KOPT-K1 (cell line): ENCODE results near the gene CABP4.

ENCODE experiments used
- H3K27ac ChIP-seq: fragments of 200-600 bp; sonication (generic); 2 replicates; pipeline ENCODE4 v1.5.1; 2016; ENCODE audit warnings: antibody characterized with exemption, mild to moderate bottlenecking, low read depth, low read length; ENCODE audit not compliant: poor library complexity, severe bottlenecking
- H3K36me3 ChIP-seq: fragments of 200-600 bp; sonication (generic); 2 replicates; pipeline ENCODE4 v1.5.1; 2017; ENCODE audit warnings: antibody characterized with exemption, mild to moderate bottlenecking, low read length, moderate library complexity; ENCODE audit not compliant: insufficient read depth
- H3K9me3 ChIP-seq: fragments of 200-600 bp; sonication (generic); 2 replicates; pipeline ENCODE4 v1.5.1; 2017; ENCODE audit warnings: antibody characterized with exemption, low read length, mild to moderate bottlenecking; ENCODE audit not compliant: insufficient read depth, poor library complexity, severe bottlenecking

Gene CABP4

DNA sequence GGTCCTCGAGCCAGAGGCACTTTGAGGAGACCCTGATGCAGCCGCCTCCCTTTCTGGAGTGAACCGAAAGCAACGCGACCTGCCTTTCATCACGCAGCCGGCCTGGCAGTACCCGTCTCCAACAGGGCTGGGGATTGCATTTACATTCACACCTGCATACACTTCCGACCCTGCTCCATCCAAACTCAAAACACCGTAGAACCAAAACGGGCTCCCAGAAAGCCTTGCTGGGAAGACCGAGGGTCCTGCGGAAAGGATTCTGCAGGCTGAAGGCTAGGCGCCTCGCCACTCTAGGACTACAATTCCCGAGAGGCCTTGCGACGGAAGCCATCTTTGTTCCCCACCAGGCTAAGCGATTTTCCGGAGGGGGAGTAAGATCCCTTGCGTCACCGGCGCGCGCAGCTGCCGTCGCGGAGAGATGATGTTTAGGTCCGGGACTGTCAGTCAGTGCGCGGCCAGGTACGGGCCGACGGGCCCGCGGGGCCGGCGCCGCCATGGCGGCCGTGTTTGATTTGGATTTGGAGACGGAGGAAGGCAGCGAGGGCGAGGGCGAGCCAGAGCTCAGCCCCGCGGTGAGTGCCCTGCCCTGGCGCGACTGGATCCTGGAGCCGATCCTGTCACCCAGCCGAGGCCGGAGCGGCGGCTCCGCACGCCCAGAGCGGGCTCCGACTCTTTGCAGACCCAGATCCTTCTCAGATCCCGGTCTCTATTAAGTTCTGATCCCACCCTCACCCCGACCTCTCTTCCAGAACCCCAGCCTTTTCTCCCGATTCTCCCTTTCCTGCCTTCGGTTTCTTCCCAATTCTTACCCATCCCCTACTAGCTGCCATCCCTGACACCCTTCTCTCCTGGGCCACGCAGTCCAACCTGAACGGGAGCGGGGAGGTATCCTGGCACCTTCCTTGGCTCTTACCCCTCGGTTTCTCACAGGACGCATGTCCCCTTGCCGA is 26.8 kb upstream of the CABP4 start, which contains the start of gene RPS6KB2:
TSS of gene RPS6KB2 (plus strand) at position 443 of the 950 bp plus-strand sequence. CDS start at position 495, 52 bp downstream.
- H3K9me3 ChIP-seq: no peaks in the 10 kb centered on the region
- peak within 1 kb of the TSS; percentile 83 for H3K27ac ChIP-seq
- H3K36me3 ChIP-seq: peaks cover 38% of the 10 kb centered on the region

DNA sequence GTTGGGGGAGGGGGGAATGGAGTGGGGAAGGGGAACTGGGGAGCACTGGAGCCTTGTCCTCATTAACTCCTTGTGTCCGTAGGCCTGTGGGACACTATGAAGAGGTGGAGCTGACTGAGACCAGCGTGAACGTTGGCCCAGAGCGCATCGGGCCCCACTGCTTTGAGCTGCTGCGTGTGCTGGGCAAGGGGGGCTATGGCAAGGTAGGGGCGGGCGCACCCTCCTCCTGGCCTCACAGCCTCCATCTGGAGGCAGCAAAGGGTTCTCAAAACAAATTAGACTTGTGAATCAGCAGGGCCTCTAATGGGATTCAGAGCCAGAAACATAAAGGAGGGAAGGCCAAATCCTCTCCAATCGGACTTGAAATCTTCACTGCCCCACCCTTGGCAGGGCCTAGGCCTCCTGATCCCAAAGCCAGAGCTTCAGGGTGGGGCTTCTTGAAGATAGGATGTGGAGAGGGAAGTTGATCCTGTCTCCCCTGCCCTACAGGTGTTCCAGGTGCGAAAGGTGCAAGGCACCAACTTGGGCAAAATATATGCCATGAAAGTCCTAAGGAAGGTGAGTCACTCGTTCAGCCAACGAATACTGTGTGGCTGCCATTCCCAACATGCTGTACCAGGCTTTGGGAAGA is 26.0 kb upstream of the CABP4 start:
- peaks cover 46% of the 10 kb centered on the region for H3K36me3 ChIP-seq
- H3K9me3 ChIP-seq: no peaks in the 10 kb centered on the region
- H3K27ac ChIP-seq: peak overlapping the region; percentile 83

DNA sequence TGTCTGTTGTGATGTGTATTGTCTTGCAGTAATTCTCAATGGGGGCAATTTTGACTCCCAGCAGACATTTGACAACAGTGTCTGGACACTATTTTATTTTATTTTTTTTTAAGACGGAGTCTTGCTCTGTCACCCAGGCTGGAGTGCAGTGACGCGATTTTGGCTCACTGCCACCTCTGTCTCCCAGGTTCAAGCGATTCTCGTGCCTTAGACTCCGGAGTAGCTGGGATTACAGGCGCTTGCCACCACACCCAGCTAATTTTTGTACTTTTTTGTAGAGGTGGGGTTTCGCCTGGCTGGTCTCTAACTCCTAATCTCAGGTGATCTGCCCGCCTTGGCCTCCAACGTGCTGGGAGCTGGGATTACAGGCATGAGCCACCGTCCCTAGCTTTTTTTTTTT is 25.4 kb upstream of the CABP4 start:
- Histone ChIP-seq H3K36me3 (peaks cover 52% of the 10 kb centered on the region), H3K9me3 (no peaks in the 10 kb centered on the region), H3K27ac (no peak overlapping the region)

DNA sequence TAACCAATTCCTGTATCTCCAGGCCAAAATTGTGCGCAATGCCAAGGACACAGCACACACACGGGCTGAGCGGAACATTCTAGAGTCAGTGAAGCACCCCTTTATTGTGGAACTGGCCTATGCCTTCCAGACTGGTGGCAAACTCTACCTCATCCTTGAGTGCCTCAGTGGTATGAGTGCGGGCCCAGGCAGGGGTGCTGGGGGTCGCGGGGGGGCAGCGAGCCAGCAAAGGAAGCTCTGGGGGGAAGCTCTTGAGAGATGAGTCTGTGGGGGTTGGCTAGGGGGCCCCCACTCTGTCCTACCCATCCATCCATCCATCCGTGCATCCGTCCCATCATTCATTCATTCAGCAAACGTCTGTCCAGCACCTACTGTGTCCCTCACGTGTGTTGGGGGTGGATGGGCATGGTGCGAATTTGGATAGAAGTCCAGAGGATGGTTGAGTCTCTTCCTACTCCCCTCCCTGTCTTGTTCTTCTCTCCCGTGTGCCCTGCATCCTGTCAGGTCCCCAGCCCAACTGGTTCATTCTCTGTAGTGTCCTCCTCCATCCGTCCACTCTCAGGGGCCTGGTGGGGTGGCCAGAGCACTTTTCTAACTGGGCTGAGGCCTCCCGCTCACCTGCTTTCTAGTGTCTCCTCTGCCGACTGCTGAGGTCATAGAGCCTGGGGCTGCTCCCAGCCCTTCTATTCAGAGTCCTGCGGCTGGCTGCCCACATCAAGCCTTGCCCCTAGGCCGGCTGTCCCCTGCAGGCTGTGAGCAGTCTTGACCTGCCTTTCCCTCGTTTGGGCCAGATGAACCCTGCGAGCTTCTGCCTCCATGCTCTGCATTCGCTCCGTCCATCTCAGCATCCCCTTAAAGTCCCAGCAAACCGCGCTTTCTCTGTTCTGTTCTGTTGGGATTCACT is 23.6 kb upstream of the CABP4 start:
- no peak overlapping the region for H3K27ac ChIP-seq
- peaks cover 69% of the 10 kb centered on the region for H3K36me3 ChIP-seq
- H3K9me3 ChIP-seq: no peaks in the 10 kb centered on the region

DNA sequence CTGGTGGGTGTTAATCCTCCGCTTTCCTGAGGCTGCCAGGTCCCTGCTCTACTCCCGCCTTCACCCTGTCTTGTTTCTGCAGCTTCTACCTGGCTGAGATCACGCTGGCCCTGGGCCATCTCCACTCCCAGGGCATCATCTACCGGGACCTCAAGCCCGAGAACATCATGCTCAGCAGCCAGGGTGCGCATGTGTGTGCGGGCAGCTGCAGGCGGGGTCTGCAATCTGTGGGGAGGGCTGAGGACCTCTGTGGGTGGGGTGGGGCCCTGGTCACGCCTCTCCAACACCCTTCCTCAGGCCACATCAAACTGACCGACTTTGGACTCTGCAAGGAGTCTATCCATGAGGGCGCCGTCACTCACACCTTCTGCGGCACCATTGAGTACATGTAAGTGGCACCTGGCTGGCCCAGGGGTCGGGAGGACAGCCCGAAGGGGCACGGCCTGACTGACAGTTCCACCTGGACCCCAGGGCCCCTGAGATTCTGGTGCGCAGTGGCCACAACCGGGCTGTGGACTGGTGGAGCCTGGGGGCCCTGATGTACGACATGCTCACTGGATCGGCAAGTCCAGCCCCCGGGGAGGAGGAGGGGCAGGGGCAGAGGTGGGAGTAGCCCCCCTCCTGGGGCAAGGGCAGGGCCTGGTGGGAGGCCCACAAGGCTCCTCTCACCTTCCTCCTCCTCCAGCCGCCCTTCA is 22.4 kb upstream of the CABP4 start:
- peak overlapping the region; percentile 11 for H3K27ac ChIP-seq
- no peaks in the 10 kb centered on the region for H3K9me3 ChIP-seq
- H3K36me3 ChIP-seq: peaks cover 69% of the 10 kb centered on the region

DNA sequence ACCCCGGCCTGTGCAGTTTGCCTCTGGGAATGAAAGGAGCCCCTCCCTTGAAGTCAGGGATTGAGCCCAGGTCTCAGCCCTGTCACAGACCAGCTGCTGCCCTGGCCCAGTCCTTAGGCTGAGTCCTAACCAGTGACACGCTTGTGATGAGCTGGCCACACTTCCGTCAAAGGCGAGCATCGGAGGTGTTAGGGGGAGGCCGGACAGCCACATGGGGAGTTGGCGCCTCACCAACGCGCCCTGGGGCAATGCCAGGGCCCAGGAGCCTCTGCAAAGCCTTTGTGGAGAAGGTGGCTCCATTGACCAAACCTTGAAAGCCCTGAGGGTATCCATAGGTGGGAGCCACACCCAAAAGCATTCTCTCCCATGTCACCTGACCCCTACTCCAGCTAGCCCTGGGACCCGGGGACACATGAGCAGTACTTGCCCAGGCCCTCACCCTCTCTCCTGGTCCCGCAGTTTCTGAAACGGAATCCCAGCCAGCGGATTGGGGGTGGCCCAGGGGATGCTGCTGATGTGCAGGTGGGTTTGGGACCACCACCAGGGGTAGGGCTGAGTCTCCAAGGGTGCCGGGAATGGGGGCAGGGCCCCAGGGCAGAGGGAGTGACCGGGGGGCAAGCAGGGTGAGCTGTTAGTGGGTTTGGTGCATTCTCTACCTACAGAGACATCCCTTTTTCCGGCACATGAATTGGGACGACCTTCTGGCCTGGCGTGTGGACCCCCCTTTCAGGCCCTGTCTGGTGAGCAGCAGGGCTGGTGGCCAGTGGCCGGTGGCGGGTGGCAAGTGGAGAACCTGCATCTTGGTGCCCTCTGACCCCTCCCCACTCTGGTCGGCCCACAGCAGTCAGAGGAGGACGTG is 21.4 kb upstream of the CABP4 start:
- Histone ChIP-seq H3K36me3 (peaks cover 69% of the 10 kb centered on the region), H3K27ac (peak overlapping the region; percentile 11), H3K9me3 (no peaks in the 10 kb centered on the region)

DNA sequence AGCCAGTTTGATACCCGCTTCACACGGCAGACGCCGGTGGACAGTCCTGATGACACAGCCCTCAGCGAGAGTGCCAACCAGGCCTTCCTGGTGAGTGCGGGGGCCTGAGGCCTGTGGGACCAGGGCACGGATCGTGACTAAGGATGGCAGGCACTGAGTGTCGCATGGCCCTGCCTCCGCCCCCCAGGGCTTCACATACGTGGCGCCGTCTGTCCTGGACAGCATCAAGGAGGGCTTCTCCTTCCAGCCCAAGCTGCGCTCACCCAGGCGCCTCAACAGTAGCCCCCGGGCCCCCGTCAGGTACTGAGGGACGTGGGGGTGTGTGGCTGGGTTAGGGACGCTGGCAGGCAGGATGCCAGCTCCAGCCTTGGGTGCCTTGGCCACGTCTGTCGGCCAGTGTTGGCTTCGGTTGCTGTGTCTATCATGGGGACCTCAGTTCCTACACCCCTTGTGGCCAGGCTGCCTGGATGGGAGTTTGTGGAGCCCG is 20.7 kb upstream of the CABP4 start:
- H3K27ac ChIP-seq: no peak overlapping the region

DNA sequence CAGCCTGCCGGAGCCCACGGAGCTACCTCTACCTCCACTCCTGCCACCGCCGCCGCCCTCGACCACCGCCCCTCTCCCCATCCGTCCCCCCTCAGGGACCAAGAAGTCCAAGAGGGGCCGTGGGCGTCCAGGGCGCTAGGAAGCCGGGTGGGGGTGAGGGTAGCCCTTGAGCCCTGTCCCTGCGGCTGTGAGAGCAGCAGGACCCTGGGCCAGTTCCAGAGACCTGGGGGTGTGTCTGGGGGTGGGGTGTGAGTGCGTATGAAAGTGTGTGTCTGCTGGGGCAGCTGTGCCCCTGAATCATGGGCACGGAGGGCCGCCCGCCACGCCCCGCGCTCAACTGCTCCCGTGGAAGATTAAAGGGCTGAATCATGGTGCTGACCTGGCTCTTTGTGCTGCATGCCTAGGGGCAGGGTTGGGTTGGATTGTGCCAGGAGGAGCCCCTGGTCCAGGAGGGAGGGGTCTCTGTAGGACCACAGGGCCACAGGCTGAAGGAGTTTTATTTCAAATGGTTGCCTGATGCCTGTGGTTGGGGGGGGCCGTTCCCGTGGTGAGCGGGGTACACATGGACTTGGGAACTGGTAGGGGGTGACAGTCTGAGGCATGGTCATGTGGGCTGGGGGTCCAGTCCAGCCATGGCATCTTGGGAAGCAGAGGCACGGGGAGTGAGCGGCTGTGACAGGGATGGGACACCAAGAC is 20.0 kb upstream of the CABP4 start:
- peak overlapping the region; percentile 100 for H3K27ac ChIP-seq
- no peaks in the 10 kb centered on the region for H3K9me3 ChIP-seq
- H3K36me3 ChIP-seq: peaks cover 60% of the 10 kb centered on the region

More for the DNA sequence above, 20.7 kb upstream of the CABP4 start:
- H3K36me3 ChIP-seq: peaks cover 67% of the 10 kb centered on the region
- no peaks in the 10 kb centered on the region for H3K9me3 ChIP-seq

DNA sequence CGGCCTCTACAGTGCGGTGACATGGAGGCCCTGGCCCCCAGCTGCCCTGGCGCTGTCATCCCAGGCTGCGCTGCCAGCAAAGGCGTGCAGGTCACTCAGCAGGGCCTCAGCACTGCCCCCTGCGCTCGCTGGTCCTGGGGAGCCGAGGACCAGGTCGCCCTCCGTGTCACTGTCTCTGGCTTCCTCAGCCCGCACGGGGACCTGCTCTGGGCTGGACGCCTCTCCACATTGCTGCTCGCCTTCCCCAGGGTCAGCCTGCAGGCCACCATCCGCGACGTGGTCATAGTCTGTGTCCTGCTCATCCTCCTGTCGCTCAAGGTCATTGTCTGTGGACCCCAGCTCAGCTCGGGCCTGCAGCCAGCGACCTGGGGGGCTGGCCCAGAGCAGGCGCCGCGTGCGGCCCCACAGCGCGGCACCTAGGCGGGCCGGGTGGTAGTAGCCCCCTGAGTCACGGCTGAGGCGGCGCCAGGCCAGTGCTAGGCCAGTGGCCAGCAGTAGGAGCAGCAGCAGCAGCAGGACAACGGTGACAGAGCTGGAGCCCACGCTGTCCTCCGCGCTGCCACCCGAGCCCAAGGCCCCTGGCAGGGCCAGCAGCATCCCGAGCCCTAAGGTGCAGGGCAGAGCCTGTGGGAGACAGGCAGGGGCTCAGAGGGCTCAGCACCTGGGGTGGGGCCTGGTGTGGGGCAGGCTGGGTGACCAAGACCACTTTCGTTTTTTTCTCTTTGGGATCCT is 19.3 kb upstream of the CABP4 start:
- Histone ChIP-seq H3K9me3 (no peaks in the 10 kb centered on the region), H3K36me3 (peaks cover 54% of the 10 kb centered on the region), H3K27ac (peak overlapping the region; percentile 100)

DNA sequence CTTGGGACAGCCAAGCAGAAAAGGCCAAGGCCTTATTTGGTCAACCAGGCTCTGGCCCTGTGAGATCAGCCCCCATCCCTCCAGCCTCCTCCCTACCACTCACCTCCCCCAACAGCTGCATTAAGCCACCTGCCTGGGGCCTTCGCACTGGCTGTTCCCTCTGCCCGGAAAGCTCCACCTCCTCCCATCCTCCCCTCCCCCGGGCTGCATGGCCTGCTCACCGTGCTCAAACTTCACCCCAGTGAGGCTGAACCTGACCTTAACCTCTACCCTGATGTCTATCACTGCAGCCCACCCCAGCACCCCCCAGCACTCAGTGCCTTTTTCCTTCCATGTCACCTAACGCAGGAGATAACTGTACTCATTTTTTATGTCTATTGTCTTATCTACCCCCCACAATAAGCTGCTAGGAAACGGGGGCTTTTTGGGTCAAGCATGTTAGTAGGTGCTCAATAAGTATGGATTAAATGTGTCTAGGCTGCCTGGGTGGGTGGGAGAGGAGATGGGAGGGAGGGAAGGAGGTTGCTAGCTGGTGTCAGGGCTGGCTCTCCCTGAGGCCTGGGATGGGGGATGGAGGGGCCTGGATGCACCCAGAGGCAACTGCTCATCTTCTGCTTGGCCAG is 18.6 kb upstream of the CABP4 start:
- Histone ChIP-seq H3K36me3 (peaks cover 49% of the 10 kb centered on the region), H3K9me3 (no peaks in the 10 kb centered on the region), H3K27ac (peak overlapping the region; percentile 100)

DNA sequence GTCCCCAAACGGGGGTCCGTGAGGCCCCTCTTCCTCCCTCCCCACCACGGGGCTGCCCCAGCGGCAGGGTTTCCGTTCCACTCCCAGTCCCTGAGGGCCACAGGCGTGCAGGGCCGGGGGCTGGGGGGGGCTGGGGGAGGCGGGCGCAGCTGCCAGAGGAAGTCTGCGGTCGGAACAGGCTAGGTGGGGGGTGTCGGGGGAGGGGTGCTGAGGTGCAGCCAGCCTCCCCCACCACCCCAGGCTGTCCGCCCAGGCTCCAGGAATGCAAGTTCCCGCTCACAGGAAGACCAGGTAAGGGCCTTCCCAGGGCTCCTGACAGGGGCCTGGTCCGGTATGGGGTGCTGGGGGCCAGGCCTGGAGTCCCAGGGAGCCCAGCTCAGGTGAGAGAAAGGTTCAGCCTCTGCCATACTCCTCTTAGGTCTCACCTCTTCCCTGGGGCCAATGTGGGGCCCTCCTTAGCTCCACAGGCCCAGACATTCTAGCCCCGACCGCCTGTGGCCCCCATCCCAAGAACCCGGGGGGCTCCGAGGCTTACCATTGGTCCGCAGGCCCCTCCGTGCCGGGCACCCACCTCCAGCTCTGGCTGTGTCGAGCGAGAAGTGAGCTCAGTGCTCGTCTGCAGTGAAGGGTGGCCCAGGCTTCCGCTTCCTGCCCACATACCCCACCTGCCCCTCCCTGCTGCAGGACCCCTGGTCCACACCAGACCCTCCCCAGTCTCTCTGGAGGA is 17.9 kb upstream of the CABP4 start, which contains the start of gene PTPRCAP:
TSS of gene PTPRCAP (minus strand) at position 601 of the 727 bp plus-strand sequence. CDS start at position 538, 63 bp downstream.
- Histone ChIP-seq H3K36me3 (peaks cover 42% of the 10 kb centered on the region), H3K9me3 (no peaks in the 10 kb centered on the region), H3K27ac (peak within 1 kb of the TSS; percentile 100)

DNA sequence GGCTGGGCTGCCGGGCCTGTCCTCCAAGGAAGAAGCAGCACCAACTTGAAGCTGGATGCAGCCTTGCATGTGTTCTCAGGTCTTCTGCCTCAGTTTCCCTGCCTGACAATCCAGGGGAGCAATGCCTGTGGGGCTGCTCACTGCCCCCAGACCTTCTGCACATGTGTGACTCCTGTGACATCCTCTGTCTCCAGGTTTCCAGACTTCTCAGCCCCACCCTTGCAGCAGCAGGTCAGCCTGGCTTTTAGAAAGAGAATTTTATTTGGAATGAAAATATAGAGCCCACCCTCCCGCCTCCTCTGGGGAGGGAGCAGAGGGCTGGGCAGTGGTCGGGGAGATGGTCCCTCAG is 17.4 kb upstream of the CABP4 start:
- Histone ChIP-seq H3K27ac (peak overlapping the region; percentile 100), H3K36me3 (peaks cover 36% of the 10 kb centered on the region), H3K9me3 (no peaks in the 10 kb centered on the region)
